Mesenchymal stem cell (in vitro differentiated cells and primary cell): ENCODE results near the gene CGB8. TPM values are rescaled to one million over a fixed set of nuclear protein-coding genes. Genes with fewer than 3 reads are reported as not detected.
A peak's percentile ranks its signal among the peaks of the same experiment; 100 is the strongest.
"Not testable (repeated sequence)": the region's sequence is repeated elsewhere in the genome, so short reads cannot be mapped to it uniquely, and the experiment has no call there.

Experiments
- DNase-seq: peaks from one replicate; pipeline ENCODE4 v3.0.0-alpha.2; 2013
- H2AFZ ChIP-seq: one replicate; pipeline ENCODE4 v1.6.1; 2013; ENCODE audit warnings: low read depth, mild to moderate bottlenecking, control low read depth, inconsistent platforms, low read length, moderate library complexity
- H2AK5ac ChIP-seq: 2 replicates; pipeline ENCODE4 v1.6.1; 2013; ENCODE audit warnings: low read length, moderate library complexity, mild to moderate bottlenecking, inconsistent platforms; ENCODE audit not compliant: severe bottlenecking
- H2BK120ac ChIP-seq: one replicate; pipeline ENCODE4 v1.6.1; 2013; ENCODE audit warnings: low read depth, mild to moderate bottlenecking, inconsistent platforms, low read length, moderate library complexity
- H2BK12ac ChIP-seq, 2 experiments: one replicate each; pipeline ENCODE4 v1.6.1; 2013; ENCODE audit warnings: inconsistent platforms in 2 of 2, low read length in 2 of 2, mild to moderate bottlenecking in 2 of 2, moderate library complexity in 2 of 2, control low read depth in 1 of 2
- H2BK15ac ChIP-seq: one replicate; pipeline ENCODE4 v1.6.1; 2013; ENCODE audit warnings: mild to moderate bottlenecking, low read depth, inconsistent platforms; ENCODE audit not compliant: poor library complexity, severe bottlenecking
- H2BK5ac ChIP-seq: 2 replicates; pipeline ENCODE4 v1.6.1; 2013; ENCODE audit warnings: low read depth, mild to moderate bottlenecking, low read length, control low read depth, inconsistent platforms; ENCODE audit not compliant: poor library complexity, severe bottlenecking
- H3K14ac ChIP-seq, 2 experiments: one replicate each; pipeline ENCODE4 v1.6.1; 2013; ENCODE audit warnings: inconsistent platforms in 2 of 2, low read length in 2 of 2, control low read depth in 1 of 2, mild to moderate bottlenecking in 1 of 2, moderate library complexity in 1 of 2
- H3K18ac ChIP-seq, 2 experiments: one replicate each; pipeline ENCODE4 v1.6.1; 2013; ENCODE audit warnings: inconsistent platforms in 2 of 2, low read length in 2 of 2, control low read depth in 1 of 2, low read depth in 1 of 2, mild to moderate bottlenecking in 1 of 2
- H3K23ac ChIP-seq, 2 experiments: one replicate each; pipeline ENCODE4 v1.6.1; 2013; ENCODE audit warnings: inconsistent platforms in 2 of 2, low read length in 2 of 2, mild to moderate bottlenecking in 2 of 2, moderate library complexity in 2 of 2, control low read depth in 1 of 2
- H3K27ac ChIP-seq: 2 replicates; pipeline ENCODE4 v1.5.1; 2013; ENCODE audit warnings: mild to moderate bottlenecking, moderate library complexity, low read length, control low read depth, inconsistent platforms; ENCODE audit not compliant: poor library complexity, severe bottlenecking
- H3K27me3 ChIP-seq, 2 experiments: 2 replicates each; pipeline versions ENCODE4 v1.6.1 to v1.7.0; 2013; ENCODE audit warnings: low read length in 2 of 2, mild to moderate bottlenecking in 2 of 2, moderate library complexity in 2 of 2, control low read depth in 1 of 2, inconsistent platforms in 1 of 2; ENCODE audit not compliant: control insufficient read depth in 1 of 2, insufficient read depth in 1 of 2
- H3K36me3 ChIP-seq, 2 experiments: 2 replicates each; pipeline versions ENCODE4 v1.6.1 to v1.7.0; 2013; ENCODE audit warnings: low read length in 2 of 2, control low read depth in 1 of 2, inconsistent platforms in 1 of 2, low read depth in 1 of 2, mild to moderate bottlenecking in 1 of 2; ENCODE audit not compliant: insufficient read depth in 2 of 2, control insufficient read depth in 1 of 2
- H3K4ac ChIP-seq, 2 experiments: one replicate each; pipeline ENCODE4 v1.6.1; 2013; ENCODE audit warnings: inconsistent platforms in 2 of 2, low read length in 2 of 2, mild to moderate bottlenecking in 2 of 2, moderate library complexity in 2 of 2, control low read depth in 1 of 2, low read depth in 1 of 2
- H3K4me1 ChIP-seq: 2 replicates; pipeline ENCODE4 v1.6.1; 2013; ENCODE audit warnings: low read depth, low read length, control low read depth; ENCODE audit not compliant: control insufficient read depth, insufficient read depth
- H3K4me2 ChIP-seq: 2 replicates; pipeline ENCODE4 v1.6.1; 2013; ENCODE audit warnings: low read length, mild to moderate bottlenecking, inconsistent platforms; ENCODE audit not compliant: poor library complexity, severe bottlenecking
- H3K4me3 ChIP-seq, 2 experiments: 2 replicates each; pipeline versions ENCODE4 v1.5.1 to v1.7.0; 2013; ENCODE audit warnings: low read length in 2 of 2, mild to moderate bottlenecking in 2 of 2, control low read depth in 1 of 2, low read depth in 1 of 2; ENCODE audit not compliant: insufficient read depth in 1 of 2
- H3K79me1 ChIP-seq: replicated peaks from 2 replicates; pipeline ENCODE4 v1.6.1; 2013; ENCODE audit warnings: mild to moderate bottlenecking, control low read depth, low read length, inconsistent platforms; ENCODE audit not compliant: poor library complexity, severe bottlenecking
- H3K9ac ChIP-seq: 2 replicates; pipeline ENCODE4 v1.7.0; 2013; ENCODE audit warnings: mild to moderate bottlenecking, low read length, moderate library complexity
- H3K9me3 ChIP-seq: 2 replicates; pipeline ENCODE4 v1.7.0; 2013; ENCODE audit warnings: mild to moderate bottlenecking, low read length; ENCODE audit not compliant: control insufficient read depth
- H4K8ac ChIP-seq: one replicate; pipeline ENCODE4 v1.6.1; 2013; ENCODE audit warnings: inconsistent platforms, mild to moderate bottlenecking, low read length, moderate library complexity
- H4K91ac ChIP-seq: one replicate; pipeline ENCODE4 v1.6.1; 2013; ENCODE audit warnings: mild to moderate bottlenecking, low read length, inconsistent platforms
- WGBS: methylation state at CpG from one replicate; pipeline ENCODE4 v1.1.7; 2013; ENCODE audit warnings: mixed read lengths; 5-methylcytosine and 5-hydroxymethylcytosine counted together
- polyA plus RNA-seq, 2 experiments: library from polyadenylated mRNA; stranded (reverse); fragments of 200-250 nt; gene quantifications; one replicate each; pipeline ENCODE4 v1.2.3, GENCODE V29; 2013

Gene CGB8
- not detected for polyA plus RNA-seq (2013, experiment 1 of 2)
- not detected for polyA plus RNA-seq (2013, experiment 2 of 2)

DNA sequence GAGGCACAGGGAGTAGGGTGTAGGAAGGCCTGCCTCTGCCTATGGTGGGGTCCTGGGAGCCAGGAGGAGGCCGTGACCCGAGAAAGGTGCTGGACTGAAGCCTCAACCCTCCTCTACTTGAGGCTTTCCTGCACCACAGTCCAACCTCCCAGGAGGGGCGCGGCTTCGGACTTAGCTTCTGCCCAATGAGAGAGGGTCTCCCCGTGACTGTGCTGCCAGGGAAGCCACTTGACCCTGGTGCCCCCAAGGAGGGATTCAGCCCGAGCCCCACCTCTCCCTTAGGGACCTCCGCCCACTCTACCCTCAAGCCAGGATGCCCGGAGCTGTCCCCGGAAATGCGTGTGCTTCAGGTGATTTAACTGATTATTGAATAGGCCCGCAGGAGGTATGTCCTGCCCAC, at the start of gene CGB8:
TSS of gene CGB8 (minus strand) at position 101 of the 400 bp plus-strand sequence. CDS start 372 bp downstream, outside the sequence.
- H3K4me2 ChIP-seq, H2BK120ac ChIP-seq, H4K8ac ChIP-seq, H3K9me3 ChIP-seq, H3K27me3 ChIP-seq, H3K4me3 ChIP-seq, H3K4ac ChIP-seq, H3K23ac ChIP-seq, H3K18ac ChIP-seq, H3K9ac ChIP-seq, H3K36me3 ChIP-seq, DNase-seq, H4K91ac ChIP-seq, H3K4me1 ChIP-seq, H2BK5ac ChIP-seq, H2BK12ac ChIP-seq, H2AFZ ChIP-seq, H2AK5ac ChIP-seq, H2BK15ac ChIP-seq, H3K27ac ChIP-seq, H3K14ac ChIP-seq, H3K79me1 ChIP-seq: not testable (repeated sequence)
- 91% methylated on average over 7 of the region's 12 CpGs for WGBS

DNA sequence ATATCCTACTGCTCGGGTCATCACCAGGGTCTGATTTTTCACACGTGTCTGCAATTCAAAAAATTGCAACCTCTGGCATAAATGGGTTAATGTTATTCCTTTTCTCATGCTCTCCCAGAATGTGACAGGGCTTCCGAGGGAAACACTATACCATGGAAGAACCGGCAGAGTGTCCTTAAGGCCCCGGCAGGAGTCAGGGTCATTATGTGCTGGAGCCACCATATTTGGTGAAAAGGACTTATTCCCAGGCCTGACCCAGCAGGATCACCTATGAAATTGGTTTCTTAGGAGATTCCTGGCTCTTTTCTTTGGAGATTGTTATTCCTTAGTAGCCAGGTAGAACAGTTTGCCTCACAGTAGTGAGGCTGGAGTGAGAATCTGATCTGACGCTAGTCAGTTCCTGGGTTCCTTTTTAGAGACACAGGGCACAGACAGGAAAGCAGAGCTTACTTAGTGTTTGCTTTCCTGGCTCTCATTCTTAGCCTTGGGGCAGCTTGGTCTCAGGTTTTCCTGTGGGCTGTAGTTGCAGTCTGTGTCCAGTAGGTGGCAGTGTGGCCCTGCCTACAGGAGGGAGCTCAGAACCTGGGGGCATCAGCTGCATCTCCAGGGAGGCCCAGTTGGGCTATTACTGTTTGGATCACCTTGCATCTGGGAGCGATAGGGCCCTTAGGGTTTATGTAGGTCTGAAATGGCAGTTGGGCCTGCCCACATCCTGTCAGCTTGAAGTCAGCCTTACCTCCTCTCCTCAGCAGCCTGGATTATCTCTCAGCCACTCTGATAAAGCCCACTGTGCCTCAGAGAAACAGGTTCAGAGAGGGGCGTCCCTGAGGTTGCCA, 48.8 kb upstream of the CGB8 start:
- no peak overlapping the region for H3K18ac ChIP-seq
- no peak overlapping the region for H3K23ac ChIP-seq
- peak; percentile 72 for DNase-seq
- H3K4me3 ChIP-seq, result no peak overlapping the region
- H3K27me3 ChIP-seq, result no peaks in the 10 kb centered on the region
- no peak overlapping the region for H2BK5ac ChIP-seq
- peaks cover 40% of the 10 kb centered on the region for H3K79me1 ChIP-seq
- H2BK12ac ChIP-seq, result no peak overlapping the region
- H4K91ac ChIP-seq, result no peak overlapping the region
- H4K8ac ChIP-seq, result no peak overlapping the region
- no peak overlapping the region for H2AFZ ChIP-seq
- no peak overlapping the region for H2BK15ac ChIP-seq
- no peak overlapping the region for H2AK5ac ChIP-seq
- no peak overlapping the region for H3K4me2 ChIP-seq
- WGBS, result 64% methylated on average over 8 of the region's 8 CpGs
- no peak overlapping the region for H3K14ac ChIP-seq
- H3K9ac ChIP-seq, result no peak overlapping the region
- H3K4ac ChIP-seq, result no peak overlapping the region
- peaks cover 89 to 93% of the 10 kb centered on the region in 2 experiments for H3K36me3 ChIP-seq
- H3K4me1 ChIP-seq, result no peaks in the 10 kb centered on the region
- H2BK120ac ChIP-seq, result no peak overlapping the region
- H3K27ac ChIP-seq, result peak overlapping the region; percentile 24
- H3K9me3 ChIP-seq, result no peaks in the 10 kb centered on the region

DNA sequence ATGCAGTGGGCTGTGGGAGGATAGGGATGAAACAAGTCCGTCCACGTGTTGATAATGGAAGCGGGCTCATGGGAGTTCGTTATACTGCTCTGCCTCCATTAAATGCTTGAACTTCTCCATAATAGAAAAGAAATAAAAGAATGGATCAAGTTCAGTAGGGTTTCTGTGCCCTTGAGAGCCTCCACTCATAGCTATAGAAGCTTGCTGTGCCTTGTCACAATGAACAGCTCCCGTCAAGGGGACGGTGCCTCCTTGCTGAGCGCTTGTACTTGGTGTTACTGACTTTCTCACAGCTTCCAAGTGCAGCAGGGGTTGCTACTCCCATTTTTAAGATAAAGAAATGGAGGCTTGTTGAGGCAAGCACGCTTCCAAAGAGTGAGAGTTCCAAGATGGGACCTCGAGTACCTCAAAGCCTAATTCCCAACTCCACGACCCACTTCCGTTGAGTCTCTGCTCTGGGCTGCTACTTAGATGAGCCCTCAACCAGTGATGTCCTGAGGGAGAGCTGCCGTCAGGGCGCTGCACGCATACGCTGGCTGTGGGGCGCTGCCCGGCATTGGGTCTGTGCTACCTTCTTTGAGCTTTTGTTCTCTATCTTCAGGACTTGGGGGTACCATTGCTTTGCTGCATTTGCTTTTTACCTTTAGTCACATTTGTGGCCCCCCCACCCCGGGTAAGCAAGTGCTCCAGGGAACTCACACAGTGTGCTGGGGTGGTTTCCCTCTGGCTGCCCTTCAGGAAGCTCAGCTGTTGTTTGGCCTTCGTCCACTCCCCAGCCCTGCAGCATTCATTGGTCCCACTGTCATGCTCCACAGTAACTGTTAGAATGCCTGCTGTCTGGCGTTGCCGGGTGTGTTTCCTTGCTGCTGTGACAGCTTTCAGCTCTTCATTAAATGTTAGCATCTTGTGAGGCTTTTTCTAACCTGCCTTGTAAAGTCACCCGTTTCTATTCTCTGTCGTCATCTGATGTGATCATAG, 45.9 kb upstream of the CGB8 start:
- no peak overlapping the region for H3K23ac ChIP-seq
- H4K91ac ChIP-seq, result no peak overlapping the region
- H3K4ac ChIP-seq, result no peak overlapping the region
- H2BK120ac ChIP-seq, result no peak overlapping the region
- H3K27me3 ChIP-seq, result no peaks in the 10 kb centered on the region
- no peak overlapping the region for H2BK15ac ChIP-seq
- peak overlapping the region; percentile 36 for H3K9ac ChIP-seq
- H3K9me3 ChIP-seq, result no peaks in the 10 kb centered on the region
- no peak overlapping the region for H2AK5ac ChIP-seq
- H3K4me3 ChIP-seq, result no peak overlapping the region
- H3K36me3 ChIP-seq, result peaks cover 91 to 95% of the 10 kb centered on the region in 2 experiments
- peaks cover 24% of the 10 kb centered on the region for H3K79me1 ChIP-seq
- no peak for DNase-seq
- H2AFZ ChIP-seq, result no peak overlapping the region
- peaks cover 1% of the 10 kb centered on the region for H3K4me1 ChIP-seq
- no peak overlapping the region for H2BK5ac ChIP-seq
- H3K18ac ChIP-seq, result no peak overlapping the region
- H4K8ac ChIP-seq, result peak overlapping the region; percentile 53
- H2BK12ac ChIP-seq, result no peak overlapping the region
- H3K27ac ChIP-seq, result no peak overlapping the region
- H3K4me2 ChIP-seq, result no peak overlapping the region
- 95% methylated on average over 23 of the region's 23 CpGs for WGBS
- no peak overlapping the region for H3K14ac ChIP-seq

DNA sequence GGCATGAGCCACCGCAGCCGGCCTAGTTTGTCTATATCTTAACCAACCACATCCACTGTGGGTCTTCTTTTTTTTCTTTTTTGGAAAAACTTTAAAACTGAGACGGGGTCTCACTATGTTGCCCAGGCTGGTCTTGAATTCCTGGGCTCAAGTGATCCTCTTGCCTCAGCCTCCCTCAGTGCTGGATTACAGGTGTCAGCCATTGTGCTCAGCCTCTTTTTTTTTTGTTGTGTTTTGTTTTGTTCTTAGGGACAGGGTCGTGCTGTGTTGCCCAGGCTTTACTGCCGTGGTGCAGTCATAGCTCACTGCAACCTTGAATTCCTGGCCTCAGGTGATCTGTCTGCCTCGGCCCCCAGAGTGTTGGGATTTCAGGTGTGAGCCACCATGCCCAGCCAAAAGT, 43.8 kb upstream of the CGB8 start:
- Histone ChIP-seq H3K4me3 (no peak overlapping the region), H3K4me1 (peaks cover 5% of the 10 kb centered on the region), H4K8ac (no peak overlapping the region), H2BK5ac (no peak overlapping the region), H3K18ac (no peak overlapping the region), H3K4me2 (no peak overlapping the region), H3K14ac (no peak overlapping the region), H3K9ac (no peak overlapping the region), H2BK12ac (no peak overlapping the region), H2BK15ac (no peak overlapping the region), H4K91ac (no peak overlapping the region), H3K27me3 (no peaks in the 10 kb centered on the region), H3K36me3 (peaks cover 83 to 89% of the 10 kb centered on the region in 2 experiments), H3K9me3 (no peaks in the 10 kb centered on the region), H3K4ac (no peak overlapping the region), H2AFZ (no peak overlapping the region), H2BK120ac (no peak overlapping the region), H3K23ac (no peak overlapping the region), H2AK5ac (no peak overlapping the region), H3K79me1 (peaks cover 10% of the 10 kb centered on the region), H3K27ac (no peak overlapping the region)
- WGBS, result 97% methylated on average over 6 of the region's 6 CpGs
- DNase-seq, result no peak
